Sigmoid colon (tissue), 4 donors: Measurements from ENCODE around the gene PEAK1.

Source experiments
- CTCF ChIP-seq, 4 experiments: fragments of 450-650 bp in 3 of 4; fragments of 200-600 bp in 1 of 4; IDR thresholded peaks; one replicate each; pipeline ENCODE4 v1.5.1; 2016 to 2019; ENCODE audit warnings: antibody characterized with exemption in 4 of 4, mild to moderate bottlenecking in 3 of 4, moderate library complexity in 2 of 4
- EP300 ChIP-seq, 4 donors: sonication (generic); formaldehyde crosslinking; IDR thresholded peaks; one replicate each; pipeline ENCODE4 v1.6.1; 2017; ENCODE audit warnings: antibody characterized with exemption in 4 of 4
- POLR2A ChIP-seq, 2 donors: fragments of 450-650 bp; IDR thresholded peaks; one replicate each; pipeline ENCODE4 v1.6.1; 2016; ENCODE audit warnings: antibody characterized with exemption in 2 of 2, mild to moderate bottlenecking in 2 of 2, moderate library complexity in 2 of 2

- TF ChIP-seq CTCF (IDR thresholded peaks at IDR 0.05) (no peak), POLR2A (IDR thresholded peaks at IDR 0.05) (no peak), EP300 (IDR thresholded peaks at IDR 0.05) (no peak)
Measured at GRCh38 chr15:77064063-77064462, 355.8 kb downstream of the PEAK1 start.
